ENCODE measurements around the gene AMD1. TPM values are rescaled to one million over a fixed set of nuclear protein-coding genes. Genes with fewer than 3 reads are reported as not detected.
"Not testable (repeated sequence)": the region's sequence is repeated elsewhere in the genome, so short reads cannot be mapped to it uniquely, and the experiment has no call there.

The AMD1 gene
- total RNA-seq, 1 experiment from 2014 or later = 46.4 TPM

GRCh38 chr6:110828396-110828795, 46.2 kb upstream of the AMD1 start:
- no peaks in the 10 kb centered on the region for H3K27me3 ChIP-seq (ENCODE audit: insufficient read depth, low read depth)
- no peaks in the 10 kb centered on the region for H3K9me3 ChIP-seq (ENCODE audit: insufficient read depth, low read depth)
- intact Hi-C loops (cut with micrococcal nuclease; ENCODE audit: unreplicated experiment) = no loop called here
- H2AFZ ChIP-seq = no peak overlapping the region
- peak overlapping the region; percentile 29; the same call in 1 of the 2 replicates for H3K4me2 ChIP-seq
- no peaks in the 10 kb centered on the region for H3K79me2 ChIP-seq (ENCODE audit: low read depth)
- peaks cover 33% of the 10 kb centered on the region for H3F3A ChIP-seq (ENCODE audit: insufficient read depth, low read depth)
- H3K9me2 ChIP-seq (ENCODE audit: insufficient read depth) = no peaks in the 10 kb centered on the region
- H3K4me3 ChIP-seq = no peak overlapping the region
- H3K36me3 ChIP-seq (ENCODE audit: low read depth) = no peaks in the 10 kb centered on the region
- no peak for TF ChIP-seq EZH2 (IDR thresholded peaks at IDR 0.05; ENCODE audit: low read depth)
- TF ChIP-seq CTCF (conservative IDR thresholded peaks at IDR 0.05) = no peak
- peak; percentile 29 to 97 for DNase-seq
- POLR2A ChIA-PET (ENCODE audit: unreplicated experiment) = interaction anchor here (0.9 kb wide), 1 partner anchor 46 kb away, joined by 9 read pairs; the partner anchor contains the start of gene AMD1
- peaks cover 37% of the 10 kb centered on the region for H3K4me1 ChIP-seq (replicated peaks; ENCODE audit: insufficient read depth)
- BruUV-seq (replicated peaks) = no TSS peak
- H4K20me1 ChIP-seq (ENCODE audit: insufficient read depth) = no peaks in the 10 kb centered on the region
- H3K27ac ChIP-seq = peak overlapping the region; percentile 80
- CTCF ChIA-PET = interaction anchor here (0.8 kb wide), 1 partner anchor 12 kb away, joined by 4 read pairs; no protein-coding TSS in a partner anchor

DNA sequence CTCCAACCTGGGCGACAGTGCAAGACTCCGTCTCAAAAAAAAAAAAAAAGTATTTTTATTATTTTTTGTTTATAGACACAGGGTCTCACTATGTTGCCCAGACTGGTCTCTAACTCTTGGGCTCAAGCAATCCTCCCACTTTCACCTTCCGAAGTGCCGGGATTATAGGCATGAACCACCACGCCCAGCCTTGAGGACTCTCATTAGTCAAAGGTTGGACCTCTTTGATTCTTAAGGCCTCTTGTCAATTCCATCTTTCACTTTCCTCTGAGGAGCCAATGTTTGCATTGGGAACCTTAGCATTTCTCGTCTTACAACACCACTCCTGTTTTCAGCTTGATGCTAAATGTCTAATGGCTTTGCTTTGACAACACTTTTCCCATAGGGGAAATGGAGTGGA, 43.2 kb upstream of the AMD1 start:
- BruUV-seq (replicated peaks) = no TSS peak
- no peaks in the 10 kb centered on the region for H3K27me3 ChIP-seq (ENCODE audit: insufficient read depth, low read depth)
- POLR2A ChIA-PET (ENCODE audit: unreplicated experiment) = no interaction called here
- no peak overlapping the region for H3K4me2 ChIP-seq
- no peak overlapping the region for H3K4me3 ChIP-seq
- 0 out of 2 replicates have a peak, but pooled peaks cover under 1% of the 10 kb centered on the region for H4K20me1 ChIP-seq (ENCODE audit: insufficient read depth)
- intact Hi-C loops (cut with micrococcal nuclease; ENCODE audit: unreplicated experiment) = no loop called here
- H3K9me2 ChIP-seq (ENCODE audit: insufficient read depth) = no peaks in the 10 kb centered on the region
- H3K27ac ChIP-seq = no peak overlapping the region
- H2AFZ ChIP-seq = no peak overlapping the region
- CTCF ChIA-PET = no interaction called here
- H3K79me2 ChIP-seq (ENCODE audit: low read depth) = no peaks in the 10 kb centered on the region
- no peaks in the 10 kb centered on the region for H3K36me3 ChIP-seq (ENCODE audit: low read depth)
- H3K9me3 ChIP-seq (ENCODE audit: insufficient read depth, low read depth) = no peaks in the 10 kb centered on the region
- peaks cover 28% of the 10 kb centered on the region for H3K4me1 ChIP-seq (replicated peaks; ENCODE audit: insufficient read depth)
- no peak for TF ChIP-seq EZH2 (IDR thresholded peaks at IDR 0.05; ENCODE audit: low read depth)
- TF ChIP-seq CTCF (conservative IDR thresholded peaks at IDR 0.05) = no peak
- H3F3A ChIP-seq (ENCODE audit: insufficient read depth, low read depth) = peaks cover 28% of the 10 kb centered on the region
- DNase-seq = no peak

- no TSS peak for BruUV-seq (replicated peaks)
- Histone ChIP-seq H3K27ac (no peak overlapping the region), H3K9me2 (ENCODE audit: insufficient read depth) (no peaks in the 10 kb centered on the region), H3K36me3 (ENCODE audit: low read depth) (no peaks in the 10 kb centered on the region), H3K4me1 (replicated peaks; ENCODE audit: insufficient read depth) (peaks cover 4% of the 10 kb centered on the region), H3K27me3 (ENCODE audit: insufficient read depth, low read depth) (no peaks in the 10 kb centered on the region), H3K4me3 (no peak overlapping the region), H3K9me3 (ENCODE audit: insufficient read depth, low read depth) (no peaks in the 10 kb centered on the region), H4K20me1 (ENCODE audit: insufficient read depth) (0 out of 2 replicates have a peak, but pooled peaks cover 3% of the 10 kb centered on the region), H3K79me2 (ENCODE audit: low read depth) (no peaks in the 10 kb centered on the region), H3K4me2 (no peak overlapping the region), H3F3A (ENCODE audit: insufficient read depth, low read depth) (peaks cover 5% of the 10 kb centered on the region), H2AFZ (no peak overlapping the region)
- no peak for DNase-seq
- CTCF ChIA-PET = no interaction called here
- intact Hi-C loops (cut with micrococcal nuclease; ENCODE audit: unreplicated experiment) = no loop called here
- TF ChIP-seq CTCF (conservative IDR thresholded peaks at IDR 0.05) (no peak), EZH2 (IDR thresholded peaks at IDR 0.05; ENCODE audit: low read depth) (no peak)
- POLR2A ChIA-PET (ENCODE audit: unreplicated experiment) = no interaction called here
These were observed 40.8 kb upstream of the AMD1 start for GRCh38 chr6:110833831-110834230.

DNA sequence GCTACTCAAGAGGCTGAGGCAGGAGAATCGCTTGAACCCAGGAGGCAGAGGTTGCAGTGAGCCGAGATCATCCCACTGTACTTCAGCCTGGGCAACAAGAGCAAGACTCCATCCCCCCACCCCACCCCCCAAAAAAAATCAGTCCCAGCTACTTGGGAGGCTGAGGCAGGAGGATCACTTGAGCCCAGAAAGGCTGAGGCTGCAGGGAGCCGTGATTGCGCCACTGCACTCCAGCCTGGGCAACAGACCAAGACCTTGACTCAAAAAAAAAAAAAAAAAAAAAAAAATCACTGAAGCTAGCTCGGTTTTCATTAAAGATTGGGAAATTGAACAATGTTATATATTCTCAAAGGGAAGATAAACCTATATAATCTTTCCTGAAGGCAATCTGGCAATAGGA, 38.8 kb upstream of the AMD1 start:
- POLR2A ChIA-PET (ENCODE audit: unreplicated experiment) = interaction anchor here (0.6 kb wide), 1 partner anchor 20 kb away, joined by 24 read pairs; the partner anchor contains the start of gene CDK19
- CTCF ChIA-PET = interaction anchor here (0.6 kb wide), 1 partner anchor 26 kb away, joined by 3 read pairs; no protein-coding TSS in a partner anchor
- not testable (repeated sequence) for H3K4me3 ChIP-seq

More for the DNA sequence above, 38.8 kb upstream of the AMD1 start:
- H3K9me3 ChIP-seq (ENCODE audit: insufficient read depth, low read depth); H4K20me1 ChIP-seq (ENCODE audit: insufficient read depth); H3F3A ChIP-seq (ENCODE audit: insufficient read depth, low read depth); H2AFZ ChIP-seq; H3K27ac ChIP-seq; H3K4me1 ChIP-seq (replicated peaks; ENCODE audit: insufficient read depth); intact Hi-C loops (cut with micrococcal nuclease; ENCODE audit: unreplicated experiment); DNase-seq; H3K79me2 ChIP-seq (ENCODE audit: low read depth); H3K4me2 ChIP-seq; H3K9me2 ChIP-seq (ENCODE audit: insufficient read depth); H3K36me3 ChIP-seq (ENCODE audit: low read depth); H3K27me3 ChIP-seq (ENCODE audit: insufficient read depth, low read depth); BruUV-seq (replicated peaks): not testable (repeated sequence)
